Epidermal melanocyte (primary cell): Measurements from ENCODE around the gene PI4KA.
"Not testable (repeated sequence)": the region's sequence is repeated elsewhere in the genome, so short reads cannot be mapped to it uniquely, and the experiment has no call there.

ENCODE experiments used
- DNase-seq: peaks from one replicate; pipeline ENCODE4 v3.0.0; 2011; ENCODE audit warnings: low spot score; ENCODE audit not compliant: insufficient read length

Gene PI4KA

GRCh38 chr22:20697481-20698113 lies 161.0 kb downstream of the PI4KA start:
- DNase-seq, result peak; percentile 21

- not testable (repeated sequence) for DNase-seq
Measured at GRCh38 chr22:20696056-20696455, 162.6 kb downstream of the PI4KA start.

DNA sequence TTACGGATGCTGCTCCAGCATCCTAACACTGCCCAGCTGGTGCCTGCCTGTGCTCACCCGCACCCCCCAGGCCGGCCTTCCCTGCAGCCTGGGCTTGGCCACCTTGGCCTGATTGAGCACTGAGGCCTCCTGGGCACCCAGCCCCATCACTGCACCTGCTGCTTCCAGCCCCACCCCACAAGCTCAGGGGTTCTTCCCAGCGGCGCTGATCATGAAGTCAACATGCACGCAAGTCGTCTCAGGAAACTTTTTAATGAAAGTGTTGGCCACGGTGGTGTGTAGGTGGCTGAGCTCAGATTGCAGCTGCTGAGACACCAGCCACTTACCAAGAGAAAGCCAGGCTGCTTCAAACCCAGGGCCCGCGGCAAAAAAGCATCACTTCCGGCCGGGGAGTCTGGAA lies 163.4 kb downstream of the PI4KA start:
- not testable (repeated sequence) for DNase-seq

- DNase-seq, result not testable (repeated sequence)
Measured at GRCh38 chr22:20694256-20694655, 164.4 kb downstream of the PI4KA start.

DNA sequence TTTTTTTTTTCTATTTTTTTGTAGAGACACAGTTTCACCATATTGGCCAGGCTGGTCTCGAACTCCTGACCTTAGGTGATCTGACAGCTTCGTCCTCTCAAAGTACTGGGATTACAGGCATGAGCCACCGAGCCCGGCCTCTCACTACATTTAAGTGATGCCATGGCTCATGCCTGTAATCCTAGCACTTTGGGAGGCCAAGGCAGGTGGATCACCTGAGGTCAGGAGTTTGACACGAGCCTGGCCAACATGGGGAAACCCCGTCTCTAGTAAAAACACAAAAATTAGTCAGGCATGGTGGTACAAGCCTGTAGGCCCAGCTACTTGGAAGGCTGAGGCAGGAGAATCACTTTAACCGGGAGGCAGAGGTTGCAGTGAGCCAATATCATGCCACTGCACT lies 165.7 kb downstream of the PI4KA start:
- not testable (repeated sequence) for DNase-seq

DNA sequence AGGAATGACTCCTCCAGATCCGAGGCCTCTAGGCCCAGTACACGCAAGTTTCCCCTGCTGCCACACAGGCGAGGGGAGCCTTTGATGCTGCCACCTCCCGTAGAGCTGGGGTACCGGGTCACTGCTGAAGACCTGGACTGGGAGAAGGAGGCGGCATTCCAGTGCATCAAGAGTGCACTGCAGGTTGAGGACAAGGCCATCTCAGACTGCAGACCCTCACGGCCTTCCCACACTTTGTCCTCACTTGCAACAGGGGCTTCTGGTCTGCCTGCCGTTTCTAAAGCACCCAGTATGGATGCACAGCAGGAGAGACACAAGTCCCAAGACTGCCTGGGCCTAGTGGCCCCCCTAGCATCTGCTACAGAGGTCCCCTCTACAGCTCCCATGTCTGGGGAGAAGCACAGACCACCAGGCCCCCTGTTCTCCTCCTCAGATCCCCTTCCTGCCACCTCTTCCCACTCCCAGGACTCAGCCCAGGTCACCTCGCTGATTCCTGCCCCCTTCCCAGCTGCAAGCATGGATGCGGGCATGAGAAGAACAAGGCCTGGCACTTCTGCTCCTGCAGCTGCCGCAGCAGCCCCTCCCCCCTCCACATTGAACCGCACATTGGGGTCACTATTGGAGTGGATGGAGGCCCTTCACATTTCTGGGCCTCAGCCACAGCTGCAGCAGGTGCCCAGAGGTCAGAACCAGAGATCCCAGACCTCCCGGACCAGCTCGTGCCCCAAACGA lies 167.9 kb downstream of the PI4KA start:
- DNase-seq, result not testable (repeated sequence)

GRCh38 chr22:20687356-20688172 lies 171.0 kb downstream of the PI4KA start:
- DNase-seq, result not testable (repeated sequence)

- DNase-seq, result not testable (repeated sequence)
Measured at GRCh38 chr22:20685764-20686163, 172.8 kb downstream of the PI4KA start.

DNA sequence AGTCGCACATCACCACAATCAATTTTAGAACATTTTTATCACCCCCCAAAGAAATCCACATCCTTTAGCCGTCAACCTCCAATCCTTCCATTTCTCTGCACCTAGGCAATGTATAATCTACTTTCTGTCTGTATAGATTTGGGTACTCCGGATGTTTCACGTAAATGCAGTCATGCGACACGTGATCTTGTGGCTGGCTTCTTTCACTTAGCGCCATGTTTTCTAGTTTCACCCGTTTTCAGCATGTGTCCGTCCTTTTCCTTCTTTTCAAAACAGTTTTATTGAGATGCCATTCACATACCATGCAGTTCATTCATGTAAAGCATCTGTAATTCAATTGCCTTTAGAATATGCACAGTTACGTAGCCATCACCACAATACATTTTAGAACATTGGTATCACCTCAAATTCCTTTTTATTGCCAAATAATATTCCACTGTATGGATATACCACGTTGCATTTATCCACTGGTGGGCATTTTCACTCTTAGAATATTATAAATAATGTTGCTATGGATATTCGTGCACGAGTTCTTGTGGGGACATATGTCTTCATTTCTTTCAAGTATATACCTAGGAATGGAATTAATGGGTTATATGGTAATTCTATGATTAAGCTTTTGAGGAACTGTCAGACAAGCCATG lies 179.7 kb downstream of the PI4KA start:
- DNase-seq, result not testable (repeated sequence)

GRCh38 chr22:20677684-20678242 lies 180.8 kb downstream of the PI4KA start:
- no peak for DNase-seq

DNA sequence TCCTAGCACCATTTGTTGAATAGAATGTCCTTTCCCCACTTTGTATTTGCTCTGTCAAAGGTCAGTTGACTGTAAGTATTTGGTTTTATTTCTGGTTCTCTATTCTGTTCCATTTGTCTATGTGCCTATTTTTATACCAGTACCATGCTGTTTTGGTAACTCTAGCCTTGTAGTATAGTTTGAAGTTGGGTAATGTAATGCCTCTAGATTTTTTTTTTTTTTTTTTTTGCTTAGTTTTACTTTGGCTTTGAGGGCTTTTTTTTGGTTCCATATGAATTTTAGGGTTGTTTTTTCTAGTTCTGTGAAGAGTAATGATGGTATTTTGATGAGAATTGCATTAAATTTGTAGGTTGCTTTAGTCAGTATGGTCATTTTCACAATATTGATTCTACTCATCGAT lies 183.0 kb downstream of the PI4KA start:
- DNase-seq, result not testable (repeated sequence)

DNA sequence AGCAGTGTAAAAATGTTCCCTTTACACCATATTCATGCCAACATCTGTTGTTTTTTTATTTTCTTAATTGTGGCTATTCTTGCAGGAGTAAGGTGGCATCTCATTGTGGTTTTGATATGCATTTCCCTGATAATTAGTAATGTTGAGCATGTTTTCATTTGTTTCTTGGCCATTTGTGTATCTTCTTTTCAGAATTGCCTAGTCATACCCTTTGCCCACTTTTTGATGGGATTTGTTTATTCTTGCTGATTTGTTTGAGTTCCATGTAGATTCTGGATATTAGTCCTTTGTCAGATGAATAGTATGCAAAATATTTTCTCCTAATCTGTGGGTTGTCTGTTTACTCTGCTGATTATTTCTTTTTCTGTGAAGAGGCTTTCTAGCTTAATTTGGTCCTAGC lies 183.6 kb downstream of the PI4KA start:
- no peak for DNase-seq

GRCh38 chr22:20673295-20674195 lies 185.1 kb downstream of the PI4KA start:
- no peak for DNase-seq

GRCh38 chr22:20672732-20673131 lies 185.9 kb downstream of the PI4KA start:
- DNase-seq, result no peak

GRCh38 chr22:20672082-20672424 lies 186.6 kb downstream of the PI4KA start:
- DNase-seq, result no peak

GRCh38 chr22:20671409-20672081 lies 187.1 kb downstream of the PI4KA start:
- DNase-seq, result no peak

- DNase-seq, result not testable (repeated sequence)
Measured at GRCh38 chr22:20670457-20671261, 188.0 kb downstream of the PI4KA start.

DNA sequence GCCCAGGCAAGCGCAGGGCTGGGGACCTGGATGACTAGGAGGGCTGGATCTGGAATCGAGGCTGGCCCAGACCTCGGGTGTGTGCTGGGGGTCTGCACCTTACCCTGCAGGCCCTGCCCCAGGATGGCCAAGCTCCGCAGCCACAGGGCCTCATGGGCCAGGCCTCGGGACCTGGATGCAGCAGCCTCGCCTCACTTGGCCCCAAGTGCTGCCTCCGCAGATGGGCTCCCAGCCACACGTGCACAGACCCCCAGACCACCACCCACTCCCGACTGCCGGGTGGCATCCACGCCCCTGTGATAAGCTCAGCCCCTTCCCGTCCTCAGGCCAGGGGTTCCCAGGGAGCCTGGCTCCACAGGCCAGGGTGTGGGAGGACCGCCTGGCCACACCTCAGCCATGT lies 188.7 kb downstream of the PI4KA start:
- DNase-seq, result not testable (repeated sequence)

DNA sequence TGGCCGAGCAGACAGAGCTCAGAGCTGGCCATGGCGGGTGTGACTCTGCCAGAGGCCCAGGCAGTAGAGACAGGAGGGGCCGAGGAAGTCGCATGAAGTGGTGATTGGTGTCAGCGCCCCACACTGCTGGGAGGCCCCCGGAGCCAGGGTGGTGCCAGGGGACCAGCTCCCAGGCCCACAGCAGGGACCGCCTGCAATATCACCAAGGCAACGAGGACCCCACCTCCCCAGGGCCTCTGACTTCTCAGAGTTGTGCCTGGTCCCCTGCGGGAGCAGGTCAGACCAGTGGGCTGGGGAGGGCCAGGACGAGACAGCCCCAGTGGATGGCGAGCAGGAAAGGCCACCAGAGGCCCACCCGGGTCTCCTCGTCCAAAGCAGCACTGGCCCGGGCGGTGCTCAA lies 189.1 kb downstream of the PI4KA start:
- DNase-seq, result not testable (repeated sequence)
